C4-2B (cell line): ENCODE measurements around the gene ARID2.

Source experiments
- ZFX ChIP-seq: fragments of 450-650 bp; IDR thresholded peaks from 2 replicates; pipeline ENCODE4 v1.6.1; 2017
- TF ChIP-seq, protein P1 (sequence below): fragments of 450-650 bp; conservative IDR thresholded peaks from 2 replicates; pipeline ENCODE4 v1.5.1; 2017; ENCODE audit warnings: mild to moderate bottlenecking

DNA sequence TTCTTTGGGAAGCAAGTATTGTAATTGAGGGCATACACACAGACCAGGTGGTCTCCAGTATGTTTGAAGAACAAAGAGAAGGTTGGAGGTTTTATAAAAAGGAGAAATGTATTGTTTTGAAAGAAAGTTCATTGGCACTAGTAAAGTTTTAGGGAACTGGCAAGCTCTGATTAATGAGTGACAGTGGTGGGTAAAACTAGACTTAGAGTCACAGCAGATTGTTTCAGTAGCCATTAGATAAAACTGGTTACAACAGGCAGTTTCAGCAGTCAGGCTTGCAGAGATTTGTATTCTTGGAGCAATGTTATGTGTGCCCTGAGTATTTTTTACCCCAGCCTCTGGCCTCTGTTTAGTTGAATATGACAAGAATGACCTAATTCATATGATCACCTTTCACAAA lies 49.1 kb upstream of the ARID2 start:
- TF ChIP-seq, protein P1, sequence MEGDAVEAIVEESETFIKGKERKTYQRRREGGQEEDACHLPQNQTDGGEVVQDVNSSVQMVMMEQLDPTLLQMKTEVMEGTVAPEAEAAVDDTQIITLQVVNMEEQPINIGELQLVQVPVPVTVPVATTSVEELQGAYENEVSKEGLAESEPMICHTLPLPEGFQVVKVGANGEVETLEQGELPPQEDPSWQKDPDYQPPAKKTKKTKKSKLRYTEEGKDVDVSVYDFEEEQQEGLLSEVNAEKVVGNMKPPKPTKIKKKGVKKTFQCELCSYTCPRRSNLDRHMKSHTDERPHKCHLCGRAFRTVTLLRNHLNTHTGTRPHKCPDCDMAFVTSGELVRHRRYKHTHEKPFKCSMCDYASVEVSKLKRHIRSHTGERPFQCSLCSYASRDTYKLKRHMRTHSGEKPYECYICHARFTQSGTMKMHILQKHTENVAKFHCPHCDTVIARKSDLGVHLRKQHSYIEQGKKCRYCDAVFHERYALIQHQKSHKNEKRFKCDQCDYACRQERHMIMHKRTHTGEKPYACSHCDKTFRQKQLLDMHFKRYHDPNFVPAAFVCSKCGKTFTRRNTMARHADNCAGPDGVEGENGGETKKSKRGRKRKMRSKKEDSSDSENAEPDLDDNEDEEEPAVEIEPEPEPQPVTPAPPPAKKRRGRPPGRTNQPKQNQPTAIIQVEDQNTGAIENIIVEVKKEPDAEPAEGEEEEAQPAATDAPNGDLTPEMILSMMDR, result no peak
- TF ChIP-seq ZFX, result no peak
